ENCODE results near the gene ZNF570. TPM values are rescaled to one million over a fixed set of nuclear protein-coding genes. Genes with fewer than 3 reads are reported as not detected.

ZNF570 gene
- total and polyA plus RNA-seq, 9 of the 15 experiments (the other 6 are each of a cell fraction or from before 2014, with no cell fraction given) = 0.09 to 0.95 (median 0.38) TPM

GRCh38 chr19:37466798-37467607 lies 2.2 kb upstream of the ZNF570 start, which contains the start of gene ZNF569 (continued):
- TF ChIP-seq, protein P1, sequence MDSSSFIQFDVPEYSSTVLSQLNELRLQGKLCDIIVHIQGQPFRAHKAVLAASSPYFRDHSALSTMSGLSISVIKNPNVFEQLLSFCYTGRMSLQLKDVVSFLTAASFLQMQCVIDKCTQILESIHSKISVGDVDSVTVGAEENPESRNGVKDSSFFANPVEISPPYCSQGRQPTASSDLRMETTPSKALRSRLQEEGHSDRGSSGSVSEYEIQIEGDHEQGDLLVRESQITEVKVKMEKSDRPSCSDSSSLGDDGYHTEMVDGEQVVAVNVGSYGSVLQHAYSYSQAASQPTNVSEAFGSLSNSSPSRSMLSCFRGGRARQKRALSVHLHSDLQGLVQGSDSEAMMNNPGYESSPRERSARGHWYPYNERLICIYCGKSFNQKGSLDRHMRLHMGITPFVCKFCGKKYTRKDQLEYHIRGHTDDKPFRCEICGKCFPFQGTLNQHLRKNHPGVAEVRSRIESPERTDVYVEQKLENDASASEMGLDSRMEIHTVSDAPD (CRISPR knock-in tag; IDR thresholded peaks at IDR 0.05) = no peak
- TF ChIP-seq NRF1 (conservative IDR thresholded peaks at IDR 0.05 in 1 of 2, IDR thresholded peaks at IDR 0.05 in 1 of 2) (peak; percentile 58 to 65), ZNF143 (CRISPR knock-in tag; IDR thresholded peaks at IDR 0.05) (peak; percentile 80), AFF1 (IDR thresholded peaks at IDR 0.05; ENCODE audit: low read depth in 1 of 2, partially characterized antibody in 2 of 2) (peak in 1 of 2 experiments; percentile 94), MGA (IDR thresholded peaks at IDR 0.05) (peak; percentile 35; the same call in 1 of the 2 replicates), CBX1 (IDR thresholded peaks at IDR 0.05; ENCODE audit: low read depth) (peak; percentile 84)
- TF ChIP-seq, protein P2, sequence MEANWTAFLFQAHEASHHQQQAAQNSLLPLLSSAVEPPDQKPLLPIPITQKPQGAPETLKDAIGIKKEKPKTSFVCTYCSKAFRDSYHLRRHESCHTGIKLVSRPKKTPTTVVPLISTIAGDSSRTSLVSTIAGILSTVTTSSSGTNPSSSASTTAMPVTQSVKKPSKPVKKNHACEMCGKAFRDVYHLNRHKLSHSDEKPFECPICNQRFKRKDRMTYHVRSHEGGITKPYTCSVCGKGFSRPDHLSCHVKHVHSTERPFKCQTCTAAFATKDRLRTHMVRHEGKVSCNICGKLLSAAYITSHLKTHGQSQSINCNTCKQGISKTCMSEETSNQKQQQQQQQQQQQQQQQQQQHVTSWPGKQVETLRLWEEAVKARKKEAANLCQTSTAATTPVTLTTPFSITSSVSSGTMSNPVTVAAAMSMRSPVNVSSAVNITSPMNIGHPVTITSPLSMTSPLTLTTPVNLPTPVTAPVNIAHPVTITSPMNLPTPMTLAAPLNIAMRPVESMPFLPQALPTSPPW (CRISPR knock-in tag; IDR thresholded peaks at IDR 0.05) = peak; percentile 65
